Measurements from ENCODE around the gene TARP.

DNA sequence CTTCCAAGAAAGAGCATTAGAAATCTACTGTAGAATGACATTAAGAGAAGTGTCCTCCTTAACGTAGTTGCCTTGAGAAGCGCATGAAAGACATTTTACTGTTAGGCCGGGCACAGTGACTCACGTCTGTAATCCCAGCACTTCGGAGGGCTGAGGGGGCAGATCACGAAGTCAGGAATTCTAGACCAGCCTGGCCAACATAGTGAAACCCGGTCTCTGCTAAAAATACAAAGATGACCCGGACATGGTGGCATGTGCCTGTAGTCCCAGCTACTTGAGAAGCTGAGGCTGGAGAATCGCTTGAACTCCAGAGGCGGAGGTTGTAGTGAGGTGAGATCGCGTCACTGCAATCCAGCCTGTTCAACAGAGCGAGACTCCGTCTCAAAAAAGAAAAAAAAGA, 28.9 kb downstream of the TARP start:
- TF ChIP-seq, protein P1, sequence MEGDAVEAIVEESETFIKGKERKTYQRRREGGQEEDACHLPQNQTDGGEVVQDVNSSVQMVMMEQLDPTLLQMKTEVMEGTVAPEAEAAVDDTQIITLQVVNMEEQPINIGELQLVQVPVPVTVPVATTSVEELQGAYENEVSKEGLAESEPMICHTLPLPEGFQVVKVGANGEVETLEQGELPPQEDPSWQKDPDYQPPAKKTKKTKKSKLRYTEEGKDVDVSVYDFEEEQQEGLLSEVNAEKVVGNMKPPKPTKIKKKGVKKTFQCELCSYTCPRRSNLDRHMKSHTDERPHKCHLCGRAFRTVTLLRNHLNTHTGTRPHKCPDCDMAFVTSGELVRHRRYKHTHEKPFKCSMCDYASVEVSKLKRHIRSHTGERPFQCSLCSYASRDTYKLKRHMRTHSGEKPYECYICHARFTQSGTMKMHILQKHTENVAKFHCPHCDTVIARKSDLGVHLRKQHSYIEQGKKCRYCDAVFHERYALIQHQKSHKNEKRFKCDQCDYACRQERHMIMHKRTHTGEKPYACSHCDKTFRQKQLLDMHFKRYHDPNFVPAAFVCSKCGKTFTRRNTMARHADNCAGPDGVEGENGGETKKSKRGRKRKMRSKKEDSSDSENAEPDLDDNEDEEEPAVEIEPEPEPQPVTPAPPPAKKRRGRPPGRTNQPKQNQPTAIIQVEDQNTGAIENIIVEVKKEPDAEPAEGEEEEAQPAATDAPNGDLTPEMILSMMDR (IDR thresholded peaks at IDR 0.05; ENCODE audit: low read depth, low read length, missing input control) = no peak
- no peak for TF ChIP-seq YY1 (IDR thresholded peaks at IDR 0.05)
- TF ChIP-seq GABPA (IDR thresholded peaks at IDR 0.05 in 1 of 2, conservative IDR thresholded peaks at IDR 0.05 in 1 of 2) = no peak
- no peak for TF ChIP-seq RAD21 (IDR thresholded peaks at IDR 0.05)
- TF ChIP-seq, protein P2, sequence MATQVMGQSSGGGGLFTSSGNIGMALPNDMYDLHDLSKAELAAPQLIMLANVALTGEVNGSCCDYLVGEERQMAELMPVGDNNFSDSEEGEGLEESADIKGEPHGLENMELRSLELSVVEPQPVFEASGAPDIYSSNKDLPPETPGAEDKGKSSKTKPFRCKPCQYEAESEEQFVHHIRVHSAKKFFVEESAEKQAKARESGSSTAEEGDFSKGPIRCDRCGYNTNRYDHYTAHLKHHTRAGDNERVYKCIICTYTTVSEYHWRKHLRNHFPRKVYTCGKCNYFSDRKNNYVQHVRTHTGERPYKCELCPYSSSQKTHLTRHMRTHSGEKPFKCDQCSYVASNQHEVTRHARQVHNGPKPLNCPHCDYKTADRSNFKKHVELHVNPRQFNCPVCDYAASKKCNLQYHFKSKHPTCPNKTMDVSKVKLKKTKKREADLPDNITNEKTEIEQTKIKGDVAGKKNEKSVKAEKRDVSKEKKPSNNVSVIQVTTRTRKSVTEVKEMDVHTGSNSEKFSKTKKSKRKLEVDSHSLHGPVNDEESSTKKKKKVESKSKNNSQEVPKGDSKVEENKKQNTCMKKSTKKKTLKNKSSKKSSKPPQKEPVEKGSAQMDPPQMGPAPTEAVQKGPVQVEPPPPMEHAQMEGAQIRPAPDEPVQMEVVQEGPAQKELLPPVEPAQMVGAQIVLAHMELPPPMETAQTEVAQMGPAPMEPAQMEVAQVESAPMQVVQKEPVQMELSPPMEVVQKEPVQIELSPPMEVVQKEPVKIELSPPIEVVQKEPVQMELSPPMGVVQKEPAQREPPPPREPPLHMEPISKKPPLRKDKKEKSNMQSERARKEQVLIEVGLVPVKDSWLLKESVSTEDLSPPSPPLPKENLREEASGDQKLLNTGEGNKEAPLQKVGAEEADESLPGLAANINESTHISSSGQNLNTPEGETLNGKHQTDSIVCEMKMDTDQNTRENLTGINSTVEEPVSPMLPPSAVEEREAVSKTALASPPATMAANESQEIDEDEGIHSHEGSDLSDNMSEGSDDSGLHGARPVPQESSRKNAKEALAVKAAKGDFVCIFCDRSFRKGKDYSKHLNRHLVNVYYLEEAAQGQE (IDR thresholded peaks at IDR 0.05) = no peak
- TF ChIP-seq TAF1 (conservative IDR thresholded peaks at IDR 0.05) = no peak
- TF ChIP-seq ATF3 (IDR thresholded peaks at IDR 0.05) = no peak
- TF ChIP-seq JUND (IDR thresholded peaks at IDR 0.05) = no peak
- TF ChIP-seq MAX (IDR thresholded peaks at IDR 0.05) = no peak
- TF ChIP-seq SP1 (IDR thresholded peaks at IDR 0.05) = no peak
- TF ChIP-seq, protein P3, sequence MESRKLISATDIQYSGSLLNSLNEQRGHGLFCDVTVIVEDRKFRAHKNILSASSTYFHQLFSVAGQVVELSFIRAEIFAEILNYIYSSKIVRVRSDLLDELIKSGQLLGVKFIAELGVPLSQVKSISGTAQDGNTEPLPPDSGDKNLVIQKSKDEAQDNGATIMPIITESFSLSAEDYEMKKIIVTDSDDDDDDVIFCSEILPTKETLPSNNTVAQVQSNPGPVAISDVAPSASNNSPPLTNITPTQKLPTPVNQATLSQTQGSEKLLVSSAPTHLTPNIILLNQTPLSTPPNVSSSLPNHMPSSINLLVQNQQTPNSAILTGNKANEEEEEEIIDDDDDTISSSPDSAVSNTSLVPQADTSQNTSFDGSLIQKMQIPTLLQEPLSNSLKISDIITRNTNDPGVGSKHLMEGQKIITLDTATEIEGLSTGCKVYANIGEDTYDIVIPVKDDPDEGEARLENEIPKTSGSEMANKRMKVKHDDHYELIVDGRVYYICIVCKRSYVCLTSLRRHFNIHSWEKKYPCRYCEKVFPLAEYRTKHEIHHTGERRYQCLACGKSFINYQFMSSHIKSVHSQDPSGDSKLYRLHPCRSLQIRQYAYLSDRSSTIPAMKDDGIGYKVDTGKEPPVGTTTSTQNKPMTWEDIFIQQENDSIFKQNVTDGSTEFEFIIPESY (IDR thresholded peaks at IDR 0.05) = no peak
